Activated T-helper 2 cell treated with anti-CD3 and anti-CD28 coated beads, Interferon-gamma antibody, Interleukin-2, Interleukin-4, amounts not matched to agents 10 μg/mL and 5 μg/mL and 100 μg/mL, durations not matched to agents 14 hours and 24 hours and 36 hours (primary cell): ENCODE results near the gene EP400. TPM values are rescaled to one million over a fixed set of nuclear protein-coding genes. Genes with fewer than 3 reads are reported as not detected.
"Not testable (repeated sequence)": the region's sequence is repeated elsewhere in the genome, so short reads cannot be mapped to it uniquely, and the experiment has no call there.

ENCODE experiments used
- DNase-seq: peaks from one replicate; pipeline ENCODE4 v3.0.0; 2021; ENCODE audit warnings: low spot score
- H3K27ac Mint-ChIP-seq: one replicate; pipeline ENCODE4 v1.8.0; 2021; ENCODE audit warnings: mixed read lengths
- H3K27me3 Mint-ChIP-seq: one replicate; pipeline ENCODE4 v1.8.0; 2021; ENCODE audit warnings: low read depth, mixed read lengths
- H3K36me3 Mint-ChIP-seq: one replicate; pipeline ENCODE4 v1.8.0; 2021; ENCODE audit warnings: low read depth, mixed read lengths
- H3K4me1 Mint-ChIP-seq: one replicate; pipeline ENCODE4 v1.8.0; 2021; ENCODE audit warnings: low read depth, mixed read lengths
- H3K4me3 Mint-ChIP-seq: one replicate; pipeline ENCODE4 v1.8.0; 2021; ENCODE audit warnings: low read depth, mild to moderate bottlenecking, moderate library complexity, mixed read lengths
- H3K9me3 Mint-ChIP-seq: one replicate; pipeline ENCODE4 v1.8.0; 2021; ENCODE audit warnings: mixed read lengths
- intact Hi-C: fragments of 100-400 bp; cut with micrococcal nuclease; formaldehyde crosslinking; loops from one replicate; pipeline ENCODE4 v1.15.1; 2023
- total RNA-seq: library from RNA; stranded (reverse); gene quantifications from 2 replicates; pipeline ENCODE4 v1.2.3, GENCODE V29; 2022

EP400 gene
- total RNA-seq, 1 donor from 2014 or later, result 57.7 TPM

DNA sequence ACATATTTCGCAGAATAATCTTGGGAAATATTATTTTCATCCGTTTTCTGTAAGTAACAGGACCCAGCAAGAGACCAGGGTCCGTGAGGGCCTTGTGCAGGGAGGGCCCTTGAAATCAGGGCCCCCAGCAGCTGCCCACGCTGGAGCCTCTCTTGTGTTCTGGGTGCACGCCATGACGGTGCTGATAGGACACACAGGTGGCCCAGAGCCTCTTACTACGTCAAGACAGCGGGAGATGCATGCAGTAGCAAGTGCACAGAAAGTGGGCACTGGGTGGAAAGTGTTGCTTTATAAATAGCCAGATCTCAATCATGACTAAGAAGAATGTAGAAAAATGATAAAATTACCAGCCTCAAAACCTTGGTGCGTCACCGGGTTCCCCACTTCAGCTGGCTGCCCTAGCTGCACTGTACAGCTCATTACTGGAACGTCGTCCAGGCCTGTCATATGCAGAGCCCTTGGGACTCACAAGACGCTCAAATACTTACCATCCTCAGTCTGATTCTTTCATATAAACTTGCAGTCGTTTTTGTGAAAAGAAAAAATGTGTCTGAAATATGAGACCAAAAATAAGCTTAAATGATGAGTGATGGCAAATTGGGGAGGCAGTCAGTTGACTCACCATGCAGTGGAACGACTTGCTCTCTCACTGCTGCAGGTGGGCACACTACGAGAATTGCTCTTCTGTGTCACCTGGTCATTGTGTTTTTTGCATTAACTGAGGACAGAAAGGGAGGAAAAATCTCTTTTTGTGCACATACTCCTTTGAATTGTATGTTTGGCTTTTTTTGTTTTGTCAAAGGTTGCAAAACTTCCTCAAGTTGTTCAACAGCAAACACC is 126.2 kb downstream of the EP400 start:
- no peak for DNase-seq
- Mint-ChIP-seq H3K4me1 (peaks cover 1% of the 10 kb centered on the region), H3K27me3 (no peaks in the 10 kb centered on the region), H3K4me3 (no peak overlapping the region), H3K9me3 (no peaks in the 10 kb centered on the region), H3K27ac (no peak overlapping the region), H3K36me3 (peaks cover 54% of the 10 kb centered on the region)
- intact Hi-C loops, result no loop called here

DNA sequence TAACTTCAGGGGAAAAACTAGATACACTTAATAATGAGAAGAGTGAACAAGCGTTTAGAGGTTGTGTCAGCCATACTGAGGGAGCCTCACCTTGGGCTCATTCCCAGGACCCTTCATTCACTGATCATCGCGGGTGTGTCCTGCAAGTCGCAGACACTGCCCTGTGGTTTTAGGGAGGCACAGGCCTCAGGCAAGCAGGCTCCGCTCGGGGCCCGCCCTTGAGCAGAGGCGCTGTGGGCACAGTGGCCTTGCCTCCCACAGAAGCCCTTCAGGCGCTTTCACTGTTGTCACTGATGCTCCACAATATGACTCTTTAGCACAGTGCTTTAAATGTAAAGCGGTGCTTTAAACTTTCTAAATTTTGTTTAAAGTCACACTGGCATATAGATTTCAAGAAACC is 127.0 kb downstream of the EP400 start:
- Mint-ChIP-seq H3K9me3 (no peaks in the 10 kb centered on the region), H3K4me3 (no peak overlapping the region), H3K27ac (no peak overlapping the region), H3K36me3 (peaks cover 47% of the 10 kb centered on the region), H3K4me1 (peaks cover 1% of the 10 kb centered on the region), H3K27me3 (no peaks in the 10 kb centered on the region)
- intact Hi-C loops, result no loop called here
- DNase-seq, result no peak

DNA sequence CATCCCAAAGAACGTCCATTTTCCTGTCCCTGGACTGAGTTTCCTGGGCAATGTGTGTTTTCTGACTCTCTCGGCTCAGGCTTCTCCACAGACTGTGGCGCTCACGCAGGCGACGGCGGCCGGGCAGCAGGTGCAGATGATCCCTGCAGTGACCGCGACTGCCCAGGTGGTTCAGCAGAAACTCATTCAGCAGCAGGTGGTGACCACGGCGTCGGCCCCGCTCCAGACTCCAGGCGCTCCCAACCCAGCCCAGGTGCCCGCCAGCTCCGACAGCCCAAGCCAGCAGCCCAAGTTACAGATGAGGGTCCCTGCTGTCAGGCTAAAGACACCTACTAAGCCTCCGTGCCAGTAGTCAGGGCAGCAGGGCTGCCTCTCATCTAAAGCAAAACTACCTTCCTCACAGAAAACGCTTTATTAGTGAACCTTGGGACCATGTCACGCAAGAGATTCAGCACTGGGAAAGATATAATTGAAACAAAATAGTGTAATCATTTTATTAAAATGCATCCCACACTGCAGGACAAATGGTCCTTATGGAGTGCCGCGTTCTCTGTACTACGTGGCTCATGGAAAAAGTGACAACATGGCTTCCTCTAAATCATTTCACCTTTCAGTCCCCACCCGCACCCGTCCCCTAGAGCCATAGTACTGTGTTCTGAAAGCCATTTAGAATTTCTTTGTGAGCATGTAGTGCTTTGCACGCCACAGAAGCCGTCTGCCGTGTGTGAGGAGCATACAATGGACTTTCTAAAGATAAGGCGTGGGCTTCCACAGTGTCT is 127.8 kb downstream of the EP400 start:
- no peak for DNase-seq
- no peaks in the 10 kb centered on the region for H3K27me3 Mint-ChIP-seq
- intact Hi-C loops, result no loop called here
- no peaks in the 10 kb centered on the region for H3K9me3 Mint-ChIP-seq
- H3K4me1 Mint-ChIP-seq, result no peaks in the 10 kb centered on the region
- peaks cover 39% of the 10 kb centered on the region for H3K36me3 Mint-ChIP-seq
- no peak overlapping the region for H3K27ac Mint-ChIP-seq
- no peak overlapping the region for H3K4me3 Mint-ChIP-seq

DNA sequence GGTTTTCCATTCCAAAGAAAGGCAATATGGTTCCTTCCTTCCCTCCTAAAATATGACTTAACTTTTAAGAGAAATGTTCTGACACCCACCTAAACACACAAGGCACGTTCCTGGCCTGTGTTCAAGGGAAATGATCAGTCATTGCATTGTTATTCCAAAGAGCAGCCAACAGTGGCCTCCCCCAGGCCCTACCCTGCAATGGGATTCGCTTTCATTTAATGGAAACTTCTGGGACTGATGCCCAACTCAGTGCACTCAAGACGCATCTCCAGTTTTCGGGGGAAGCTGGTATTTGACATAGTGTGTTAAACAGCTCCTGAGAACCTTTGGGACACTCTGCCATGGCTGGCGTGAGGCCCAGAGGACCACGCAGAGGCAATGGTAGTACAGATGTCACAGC is 128.4 kb downstream of the EP400 start:
- no peak for DNase-seq
- intact Hi-C loops, result no loop called here
- no peaks in the 10 kb centered on the region for H3K4me1 Mint-ChIP-seq
- H3K27ac Mint-ChIP-seq, result no peak overlapping the region
- no peaks in the 10 kb centered on the region for H3K9me3 Mint-ChIP-seq
- H3K27me3 Mint-ChIP-seq, result no peaks in the 10 kb centered on the region
- peaks cover 37% of the 10 kb centered on the region for H3K36me3 Mint-ChIP-seq
- no peak overlapping the region for H3K4me3 Mint-ChIP-seq

DNA sequence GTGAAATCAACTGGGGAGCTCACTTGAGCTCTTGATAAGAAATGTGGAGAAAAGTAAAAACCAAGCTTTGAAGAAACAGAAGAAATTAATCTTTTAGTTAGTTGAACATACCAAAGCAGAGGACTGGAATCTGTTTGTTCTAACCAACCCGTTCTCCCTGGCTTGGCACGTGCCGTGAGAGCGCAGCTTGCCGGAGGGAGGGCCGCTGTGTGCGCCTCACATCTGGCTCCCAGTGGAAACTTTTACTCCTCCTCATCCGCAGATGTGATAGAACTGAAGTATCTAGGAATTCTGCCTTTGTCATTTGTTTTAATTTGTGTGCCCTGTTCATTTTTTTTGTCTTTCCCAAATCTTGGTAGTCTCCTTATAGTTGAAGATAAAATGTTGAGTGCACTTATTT is 129.5 kb downstream of the EP400 start:
- intact Hi-C loops, result no loop called here
- no peaks in the 10 kb centered on the region for H3K9me3 Mint-ChIP-seq
- H3K4me1 Mint-ChIP-seq, result peaks cover 5% of the 10 kb centered on the region
- no peaks in the 10 kb centered on the region for H3K27me3 Mint-ChIP-seq
- DNase-seq, result no peak
- peaks cover 38% of the 10 kb centered on the region for H3K36me3 Mint-ChIP-seq
- H3K27ac Mint-ChIP-seq, result no peak overlapping the region
- H3K4me3 Mint-ChIP-seq, result no peak overlapping the region

DNA sequence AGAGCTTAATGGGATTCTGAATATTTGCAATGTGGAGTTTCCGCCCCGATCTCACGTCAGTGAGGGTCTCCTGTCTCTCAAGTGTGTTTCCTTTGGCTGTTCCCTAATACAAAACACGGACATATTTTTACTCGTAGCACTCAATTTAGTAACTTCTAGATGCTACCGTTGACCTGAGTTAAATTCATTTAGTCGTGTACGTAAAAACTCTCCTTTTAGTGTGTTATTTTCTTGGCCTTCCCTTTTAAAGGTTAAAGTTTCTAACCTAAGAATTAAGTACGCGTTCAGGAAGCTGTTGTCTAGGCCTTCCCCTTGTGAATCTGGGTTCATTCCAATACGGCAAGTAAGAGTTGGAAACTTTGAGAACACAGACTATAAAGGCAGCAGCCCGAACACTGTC is 130.0 kb downstream of the EP400 start:
- peaks cover 5% of the 10 kb centered on the region for H3K4me1 Mint-ChIP-seq
- H3K9me3 Mint-ChIP-seq, result no peaks in the 10 kb centered on the region
- no peak for DNase-seq
- peaks cover 33% of the 10 kb centered on the region for H3K36me3 Mint-ChIP-seq
- H3K4me3 Mint-ChIP-seq, result no peak overlapping the region
- intact Hi-C loops, result no loop called here
- no peak overlapping the region for H3K27ac Mint-ChIP-seq
- no peaks in the 10 kb centered on the region for H3K27me3 Mint-ChIP-seq

DNA sequence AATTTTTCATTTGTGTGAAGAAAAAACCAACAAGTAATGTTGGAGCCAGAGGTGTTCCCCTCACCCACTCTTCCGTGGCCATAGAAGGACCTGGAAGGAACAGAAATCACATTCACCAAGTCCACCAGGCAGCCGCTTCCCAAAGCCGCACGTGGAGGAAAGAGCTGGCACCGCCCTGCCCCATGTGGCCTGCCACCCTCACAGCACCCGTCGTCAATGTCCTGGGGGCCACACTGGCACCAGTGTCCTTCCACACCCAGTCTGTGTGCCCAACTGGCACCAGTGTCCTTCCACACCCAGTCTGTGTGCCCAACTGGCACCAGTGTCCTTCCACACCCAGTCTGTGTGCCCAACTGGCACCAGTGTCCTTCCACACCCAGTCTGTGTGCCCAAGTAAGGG is 130.8 kb downstream of the EP400 start:
- H3K27ac Mint-ChIP-seq, H3K27me3 Mint-ChIP-seq, DNase-seq, H3K4me3 Mint-ChIP-seq, H3K9me3 Mint-ChIP-seq, H3K4me1 Mint-ChIP-seq, intact Hi-C loops: not testable (repeated sequence)
- peaks cover 30% of the 10 kb centered on the region for H3K36me3 Mint-ChIP-seq

DNA sequence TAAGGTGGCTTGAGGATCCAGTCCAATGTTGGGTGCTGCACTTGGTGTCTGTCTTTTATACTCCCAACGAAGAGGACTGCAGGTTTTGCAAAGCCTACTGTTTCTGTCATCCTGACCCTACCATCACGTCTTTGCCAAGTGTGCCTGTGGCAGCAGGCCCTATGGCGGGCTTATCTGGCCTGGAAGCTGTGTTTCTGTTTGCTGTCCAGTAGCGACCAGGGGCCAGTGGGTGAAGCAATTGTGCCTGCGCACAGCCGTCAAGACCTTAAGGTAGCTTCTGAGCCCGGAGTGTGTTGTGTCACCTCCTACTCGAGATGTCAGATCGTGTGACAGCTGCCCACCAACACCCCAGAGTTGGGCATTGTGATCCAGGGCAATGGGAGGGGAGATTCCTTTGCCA is 131.7 kb downstream of the EP400 start:
- Mint-ChIP-seq H3K27me3 (no peaks in the 10 kb centered on the region), H3K4me1 (peaks cover 15% of the 10 kb centered on the region), H3K27ac (no peak overlapping the region), H3K36me3 (peaks cover 27% of the 10 kb centered on the region), H3K9me3 (no peaks in the 10 kb centered on the region), H3K4me3 (no peak overlapping the region)
- no peak for DNase-seq
- intact Hi-C loops, result no loop called here

DNA sequence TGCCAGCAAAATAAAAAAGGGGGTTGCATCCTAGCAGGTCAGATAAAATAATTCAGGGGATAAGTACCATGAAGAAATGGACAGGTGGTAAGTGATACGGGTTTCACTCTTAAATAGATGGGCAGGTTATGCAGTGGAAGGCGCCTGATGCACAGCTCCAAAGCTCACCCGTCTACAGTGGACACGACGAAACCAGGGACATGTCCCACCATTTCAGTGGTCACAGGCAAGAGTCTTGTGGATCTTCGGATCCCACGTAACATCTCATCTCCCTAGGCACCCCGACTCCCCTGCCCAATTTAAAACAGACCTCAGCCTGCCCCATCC is 133.8 kb downstream of the EP400 start:
- H3K9me3 Mint-ChIP-seq, result no peaks in the 10 kb centered on the region
- intact Hi-C loops, result no loop called here
- H3K36me3 Mint-ChIP-seq, result peaks cover 25% of the 10 kb centered on the region
- H3K4me3 Mint-ChIP-seq, result peak overlapping the region; percentile 97
- H3K27me3 Mint-ChIP-seq, result no peaks in the 10 kb centered on the region
- H3K4me1 Mint-ChIP-seq, result peaks cover 19% of the 10 kb centered on the region
- DNase-seq, result no peak
- H3K27ac Mint-ChIP-seq, result peak overlapping the region; percentile 97

DNA sequence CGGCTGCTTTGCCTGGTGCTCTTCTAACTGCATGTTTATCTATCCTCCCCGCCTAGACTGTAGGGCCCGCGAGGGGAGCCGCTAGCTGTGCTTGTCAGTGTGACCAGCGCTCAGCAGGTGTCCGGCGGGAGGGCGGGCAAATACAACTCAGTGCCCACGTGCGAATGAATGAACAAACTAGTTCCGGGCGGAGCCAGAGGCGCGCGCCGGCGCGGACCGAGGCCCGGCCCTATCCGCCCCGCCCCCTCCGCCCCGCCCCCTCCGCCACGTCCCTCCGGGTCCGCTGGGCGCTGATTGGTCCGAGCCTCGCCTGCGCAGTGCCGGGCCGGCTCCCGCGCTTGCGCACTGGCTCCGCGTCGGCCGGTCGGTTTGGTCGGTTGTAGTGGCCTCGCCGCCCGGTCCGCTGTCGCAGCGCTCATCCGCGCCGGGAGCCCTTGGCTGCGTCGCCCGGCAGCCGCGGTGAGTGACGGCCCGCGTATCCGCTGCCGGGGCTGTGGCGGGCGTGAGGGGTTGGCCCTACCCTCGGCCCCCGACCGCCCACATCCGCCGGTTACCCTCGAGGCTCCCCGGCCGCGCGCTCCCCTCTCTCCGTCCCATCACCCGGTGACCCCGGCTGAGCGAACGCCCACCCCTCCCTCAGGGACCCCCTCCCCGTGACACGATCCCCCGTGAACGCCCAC is 134.3 kb downstream of the EP400 start:
- Mint-ChIP-seq H3K27me3 (no peaks in the 10 kb centered on the region), H3K4me3 (peak overlapping the region; percentile 97), H3K4me1 (peaks cover 19% of the 10 kb centered on the region), H3K9me3 (no peaks in the 10 kb centered on the region), H3K36me3 (peaks cover 25% of the 10 kb centered on the region), H3K27ac (peak overlapping the region; percentile 97)
- intact Hi-C loops, result loop anchor here (1.0 kb wide), 2 partner anchors 105 to 155 kb away; partner anchors contain the start of gene PUS1
- DNase-seq, result peak; percentile 86

DNA sequence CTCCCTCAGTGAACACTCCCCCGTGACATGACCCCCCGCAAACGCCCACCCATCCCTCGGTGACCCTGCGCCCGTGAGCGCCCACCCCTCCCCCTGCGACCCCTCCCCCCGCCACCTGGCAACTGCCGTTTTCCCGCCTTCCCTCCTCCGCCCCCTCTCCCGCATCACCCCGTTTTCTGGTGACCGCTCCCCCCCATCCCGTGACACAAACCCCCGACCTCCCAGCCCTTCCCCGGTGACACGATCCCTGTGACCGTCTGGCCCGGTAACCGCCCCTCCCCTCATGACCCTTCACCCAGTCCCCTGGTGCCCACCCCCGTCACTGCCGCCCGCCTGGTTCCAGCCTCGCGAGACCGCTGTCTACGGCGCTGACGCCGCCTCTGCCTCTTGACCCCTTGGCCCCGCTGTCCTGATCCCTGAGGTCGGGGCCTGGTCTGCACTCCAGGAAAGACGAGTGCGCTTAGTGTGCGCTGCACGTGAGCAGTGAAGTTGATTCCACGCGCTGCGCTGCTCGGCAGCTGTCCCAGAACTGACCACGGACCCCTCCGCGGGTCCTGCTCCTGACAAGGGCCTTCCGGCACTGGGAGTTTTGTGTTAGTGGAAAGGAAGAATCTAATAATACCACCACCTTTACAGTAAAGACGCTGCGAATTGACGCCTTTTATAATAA is 135.0 kb downstream of the EP400 start:
- intact Hi-C loops, result loop anchor here (1.0 to 5.0 kb wide), 3 partner anchors 58 to 155 kb away; partner anchors contain the start of genes DDX51, NOC4L and PUS1
- peak; percentile 48 for DNase-seq
- H3K27ac Mint-ChIP-seq, result peak overlapping the region; percentile 94
- H3K4me3 Mint-ChIP-seq, result peak overlapping the region; percentile 93
- H3K4me1 Mint-ChIP-seq, result peaks cover 19% of the 10 kb centered on the region
- H3K36me3 Mint-ChIP-seq, result peaks cover 27% of the 10 kb centered on the region
- no peaks in the 10 kb centered on the region for H3K9me3 Mint-ChIP-seq
- no peaks in the 10 kb centered on the region for H3K27me3 Mint-ChIP-seq

DNA sequence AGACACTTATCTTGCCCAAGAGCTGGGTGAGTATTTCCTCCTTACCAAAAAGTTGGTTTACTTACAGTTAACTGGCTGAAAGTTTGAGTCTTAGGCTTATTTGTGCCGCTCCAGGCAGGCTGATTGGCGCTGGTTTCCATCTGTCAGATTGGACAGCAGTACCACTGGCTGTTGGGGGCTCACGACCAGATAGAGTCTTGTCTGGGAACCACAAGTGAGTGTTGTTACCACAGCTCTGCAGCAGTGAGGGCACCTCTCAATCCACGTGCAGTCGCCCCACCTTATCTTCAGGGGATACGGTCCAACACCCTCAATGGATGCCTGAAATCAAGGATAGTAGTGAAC is 135.5 kb downstream of the EP400 start:
- DNase-seq, result no peak
- Mint-ChIP-seq H3K9me3 (no peaks in the 10 kb centered on the region), H3K27ac (peak overlapping the region; percentile 94), H3K27me3 (no peaks in the 10 kb centered on the region), H3K4me1 (peaks cover 24% of the 10 kb centered on the region), H3K4me3 (peak overlapping the region; percentile 93), H3K36me3 (peaks cover 32% of the 10 kb centered on the region)
- intact Hi-C loops, result loop anchor here (5.0 kb wide), 1 partner anchor 57 kb away; the partner anchor contains the start of genes DDX51 and NOC4L
